Measurements from ENCODE around the gene EFCAB11.

EFCAB11 gene

GRCh38 chr14:89779707-89780106 is 174.8 kb downstream of the EFCAB11 start:
- no peak for TF ChIP-seq ZFX (IDR thresholded peaks at IDR 0.05)
- no peak for TF ChIP-seq CTCF (conservative IDR thresholded peaks at IDR 0.05)

GRCh38 chr14:89775946-89776345 is 178.6 kb downstream of the EFCAB11 start:
- no peak overlapping the region for H3K27ac ChIP-seq
- TF ChIP-seq ZFX (IDR thresholded peaks at IDR 0.05) (no peak), CTCF (conservative IDR thresholded peaks at IDR 0.05) (no peak)

More at GRCh38 chr14:89779707-89780106, 174.8 kb downstream of the EFCAB11 start:
- H3K27ac ChIP-seq, result no peak overlapping the region

GRCh38 chr14:89775151-89775550 is 179.4 kb downstream of the EFCAB11 start:
- TF ChIP-seq CTCF (conservative IDR thresholded peaks at IDR 0.05), result no peak
- no peak for TF ChIP-seq ZFX (IDR thresholded peaks at IDR 0.05)
- H3K27ac ChIP-seq, result no peak overlapping the region

GRCh38 chr14:89773644-89774316 is 180.8 kb downstream of the EFCAB11 start:
- H3K27ac ChIP-seq, result no peak overlapping the region
- TF ChIP-seq CTCF (conservative IDR thresholded peaks at IDR 0.05), result no peak
- no peak for TF ChIP-seq ZFX (IDR thresholded peaks at IDR 0.05)

- H3K27ac ChIP-seq, result no peak overlapping the region
Observed at GRCh38 chr14:89773151-89773550, 181.4 kb downstream of the EFCAB11 start.

GRCh38 chr14:89771251-89771650 is 183.3 kb downstream of the EFCAB11 start:
- H3K27ac ChIP-seq, result no peak overlapping the region
- no peak for TF ChIP-seq CTCF (conservative IDR thresholded peaks at IDR 0.05)
- no peak for TF ChIP-seq ZFX (IDR thresholded peaks at IDR 0.05)

More at GRCh38 chr14:89773151-89773550, 181.4 kb downstream of the EFCAB11 start:
- TF ChIP-seq ZFX (IDR thresholded peaks at IDR 0.05) (no peak), CTCF (conservative IDR thresholded peaks at IDR 0.05) (no peak)

GRCh38 chr14:89767861-89768268 is 186.7 kb downstream of the EFCAB11 start:
- TF ChIP-seq ZFX (IDR thresholded peaks at IDR 0.05) (no peak), CTCF (conservative IDR thresholded peaks at IDR 0.05) (peak; percentile 86)

More at GRCh38 chr14:89767861-89768268, 186.7 kb downstream of the EFCAB11 start:
- H3K27ac ChIP-seq, result no peak overlapping the region

Measured in C4-2B (cell line).